ENCODE results near the gene APLP2. TPM values are rescaled to one million over a fixed set of nuclear protein-coding genes. Genes with fewer than 3 reads are reported as not detected.
"Not testable (repeated sequence)": the region's sequence is repeated elsewhere in the genome, so short reads cannot be mapped to it uniquely, and the experiment has no call there.

The APLP2 gene
- total RNA-seq, result 285 TPM
- long read RNA-seq, transcript APLP2-210 (16 exons, 2,530 nt), result minor isoform, 35 of 174 reads
- long read RNA-seq, transcript APLP2-203 (17 exons, 3,270 nt), result major isoform, 107 of 174 reads
- long read RNA-seq, partial matches to known transcripts, result 19 of 174 reads
- long read RNA-seq, other reads (novel, unspliced or antisense), result 11 of 174 reads

DNA sequence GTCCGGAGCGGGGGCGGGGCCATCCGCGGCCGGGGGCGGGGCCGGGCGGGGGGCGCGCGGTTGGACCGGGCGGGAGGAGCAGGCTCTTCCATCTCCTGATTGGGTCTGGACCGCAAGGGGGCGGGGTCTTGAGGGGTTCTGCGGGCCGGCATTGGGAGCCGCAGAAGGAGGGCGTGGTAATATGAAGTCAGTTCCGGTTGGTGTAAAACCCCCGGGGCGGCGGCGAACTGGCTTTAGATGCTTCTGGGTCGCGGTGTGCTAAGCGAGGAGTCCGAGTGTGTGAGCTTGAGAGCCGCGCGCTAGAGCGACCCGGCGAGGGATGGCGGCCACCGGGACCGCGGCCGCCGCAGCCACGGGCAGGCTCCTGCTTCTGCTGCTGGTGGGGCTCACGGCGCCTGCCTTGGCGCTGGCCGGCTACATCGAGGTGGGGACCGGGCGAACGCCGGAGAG lies at the start of gene APLP2:
TSS of gene APLP2 (plus strand) at position 236 of the 450 bp plus-strand sequence. CDS start at position 320, 84 bp downstream.
- intact Hi-C loops (cut with DNase I), result loop anchor here (1.0 to 5.0 kb wide), 3 partner anchors 53 to 172 kb away; partner anchors contain the start of genes NFRKB and PRDM10
- ATAC-seq, result peak; percentile 97
- DNase-seq (ENCODE audit: missing footprints), result peak; percentile 99

DNA sequence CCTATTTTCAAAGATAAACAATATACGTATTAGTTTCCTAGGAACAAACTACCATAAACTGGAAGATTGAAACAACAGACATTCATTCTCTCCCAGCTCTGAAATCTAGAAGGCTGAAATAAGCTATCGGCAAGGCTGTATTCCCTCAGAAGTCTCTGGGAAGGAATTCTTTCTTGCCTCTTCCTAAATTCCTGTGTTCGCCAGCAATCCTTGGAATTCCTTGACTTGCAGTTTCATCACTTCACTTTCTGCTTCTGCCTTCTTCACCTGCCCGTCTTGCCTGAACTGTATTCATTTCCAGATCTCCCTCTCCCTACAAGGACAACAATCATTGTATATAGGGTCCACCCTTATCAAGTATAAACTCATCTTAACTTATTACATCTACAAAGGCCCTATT lies 49.4 kb upstream of the APLP2 start:
- intact Hi-C loops (cut with DNase I), result no loop called here

DNA sequence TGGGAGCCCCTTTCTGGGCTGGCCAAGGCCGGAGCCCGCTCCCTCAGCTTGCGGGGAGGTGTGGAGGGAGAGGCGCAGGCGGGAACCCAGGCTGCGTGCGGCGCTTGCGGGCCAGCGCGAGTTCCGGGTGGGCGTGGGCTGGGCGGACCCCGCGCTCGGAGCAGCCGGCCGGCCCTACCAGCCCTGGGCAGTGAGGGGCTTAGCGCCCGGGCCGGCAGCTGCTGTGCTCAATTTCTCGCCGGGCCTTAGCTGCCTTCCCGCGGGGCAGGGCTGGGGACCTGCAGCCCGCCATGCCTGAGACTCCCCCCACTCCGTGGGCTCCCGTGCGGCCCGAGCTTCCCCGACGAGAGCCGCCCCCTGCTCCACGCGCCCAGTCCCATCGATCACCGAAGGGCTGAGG lies 48.1 kb upstream of the APLP2 start:
- ATAC-seq; DNase-seq (ENCODE audit: missing footprints); intact Hi-C loops (cut with DNase I): not testable (repeated sequence)

More for the DNA sequence above, 49.4 kb upstream of the APLP2 start:
- no peak for DNase-seq (ENCODE audit: missing footprints)
- ATAC-seq, result no peak

DNA sequence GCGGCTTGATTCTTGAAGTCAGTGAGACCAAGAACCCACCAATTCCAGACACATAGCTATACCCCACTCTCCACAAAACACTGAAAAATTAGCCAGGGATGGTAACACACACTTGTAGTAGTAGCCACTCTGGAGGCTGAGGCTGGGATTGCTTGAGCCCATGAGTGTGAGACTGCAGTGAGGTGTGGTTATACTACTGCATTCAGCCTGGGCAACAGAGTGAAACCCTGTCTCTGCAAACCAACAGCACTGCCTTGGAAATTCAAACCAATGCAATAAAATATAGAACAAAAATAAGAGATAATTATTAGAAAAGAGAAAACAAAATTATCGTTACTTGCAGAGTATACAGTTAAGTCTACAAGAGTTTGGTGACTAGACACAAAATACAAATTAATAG lies 46.9 kb upstream of the APLP2 start:
- ATAC-seq (no peak), DNase-seq (ENCODE audit: missing footprints) (no peak)
- intact Hi-C loops (cut with DNase I), result no loop called here

DNA sequence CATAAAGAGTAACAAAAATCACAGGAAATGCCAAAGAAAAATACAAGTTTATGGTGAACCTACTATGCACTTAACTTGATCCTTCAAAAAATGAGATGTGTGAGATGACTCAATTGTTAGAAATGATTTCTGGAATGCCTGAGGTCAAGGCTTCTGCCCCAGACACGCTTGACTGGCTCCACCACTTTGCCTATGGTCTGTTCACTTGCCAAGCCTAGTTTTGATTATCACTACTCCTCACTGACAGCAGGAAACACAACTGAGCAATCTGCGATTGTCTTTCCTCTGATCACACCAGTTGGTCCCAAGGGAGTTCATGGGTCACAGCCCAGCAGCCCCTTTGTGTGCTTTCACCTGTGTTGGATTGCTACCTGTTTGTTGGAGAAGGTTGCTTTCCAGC lies 46.5 kb upstream of the APLP2 start:
- ATAC-seq, result no peak
- no peak for DNase-seq (ENCODE audit: missing footprints)
- intact Hi-C loops (cut with DNase I), result no loop called here

DNA sequence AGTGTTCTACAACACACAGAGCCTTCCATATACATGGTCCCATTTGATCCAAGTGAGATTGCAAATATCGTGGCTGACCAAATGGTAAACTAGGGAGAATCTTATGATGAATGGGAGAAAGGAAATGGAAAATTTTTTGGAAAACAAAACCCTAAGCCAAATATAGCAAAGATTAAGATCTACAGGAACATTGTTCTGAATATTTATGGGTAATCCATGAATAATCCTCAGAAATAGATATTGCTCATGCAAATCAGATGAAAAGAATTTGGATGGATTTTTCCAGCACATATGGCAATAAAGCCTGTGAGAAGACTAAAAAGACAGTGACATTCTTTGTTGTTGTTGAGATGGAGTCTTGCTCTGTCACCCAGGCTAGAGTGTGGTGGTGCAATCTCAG lies 45.3 kb upstream of the APLP2 start:
- intact Hi-C loops (cut with DNase I), result no loop called here
- ATAC-seq, result no peak
- DNase-seq (ENCODE audit: missing footprints), result no peak

DNA sequence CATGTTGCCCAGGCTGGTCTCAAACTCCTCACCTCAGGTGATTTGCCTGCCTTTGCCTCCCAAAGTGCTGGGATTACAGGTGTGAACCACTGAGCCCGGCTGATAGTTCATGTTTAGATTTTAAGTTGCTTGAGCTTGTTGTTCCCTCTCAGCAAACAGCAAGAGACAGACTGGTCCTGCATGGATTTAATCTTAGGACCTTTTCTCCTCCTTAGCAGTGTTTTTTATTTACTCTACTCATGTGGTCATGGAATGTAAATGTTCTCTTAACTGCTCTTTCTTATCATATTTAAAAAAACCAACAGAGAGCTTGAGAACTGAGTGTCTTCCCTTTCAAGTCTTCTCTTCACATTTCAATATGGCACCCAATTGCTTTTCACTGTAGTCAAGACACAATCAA lies 44.3 kb upstream of the APLP2 start:
- intact Hi-C loops (cut with DNase I), result no loop called here
- no peak for DNase-seq (ENCODE audit: missing footprints)

DNA sequence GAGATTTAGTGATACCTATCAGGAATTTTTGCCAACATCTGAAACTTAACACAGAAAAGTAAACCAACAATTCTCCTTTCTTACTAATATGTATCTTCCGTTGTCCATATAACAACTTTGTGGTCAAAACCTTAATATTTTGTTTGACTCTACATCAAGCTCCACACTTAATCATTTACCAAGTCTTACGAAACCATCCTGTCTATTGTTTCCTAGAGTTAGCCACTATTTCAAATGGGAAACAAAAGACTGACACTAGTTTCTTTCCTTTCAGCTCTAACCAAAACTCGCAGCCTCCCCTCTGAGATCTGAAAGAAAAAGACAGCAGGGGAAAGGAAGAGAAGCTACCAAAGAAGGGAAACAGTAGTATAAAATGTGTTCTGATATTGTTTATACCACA lies 40.6 kb upstream of the APLP2 start:
- intact Hi-C loops (cut with DNase I), result no loop called here
- DNase-seq (ENCODE audit: missing footprints), result no peak
- no peak for ATAC-seq

More for the DNA sequence above, 44.3 kb upstream of the APLP2 start:
- ATAC-seq, result no peak

DNA sequence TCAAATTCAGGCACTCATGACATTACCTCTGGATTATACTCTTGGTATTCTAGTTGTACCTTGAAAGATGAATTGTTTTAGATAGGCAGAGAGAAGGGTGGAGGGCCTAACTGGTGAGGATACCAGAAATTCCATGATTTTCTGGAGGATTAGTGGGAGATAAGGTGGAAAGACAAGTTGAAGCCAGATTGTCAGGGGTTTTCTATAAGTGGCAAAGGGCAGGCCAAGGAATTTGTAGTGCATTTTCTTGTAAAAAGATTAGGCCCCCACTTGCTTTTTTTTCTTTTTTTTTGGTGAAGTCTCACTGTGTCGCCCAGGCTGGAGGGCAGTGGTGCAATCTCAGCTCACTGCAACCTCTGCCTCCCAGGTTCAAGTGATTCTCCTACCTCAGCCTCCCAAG lies 38.6 kb upstream of the APLP2 start:
- no peak for DNase-seq (ENCODE audit: missing footprints)
- no peak for ATAC-seq
- intact Hi-C loops (cut with DNase I), result no loop called here

DNA sequence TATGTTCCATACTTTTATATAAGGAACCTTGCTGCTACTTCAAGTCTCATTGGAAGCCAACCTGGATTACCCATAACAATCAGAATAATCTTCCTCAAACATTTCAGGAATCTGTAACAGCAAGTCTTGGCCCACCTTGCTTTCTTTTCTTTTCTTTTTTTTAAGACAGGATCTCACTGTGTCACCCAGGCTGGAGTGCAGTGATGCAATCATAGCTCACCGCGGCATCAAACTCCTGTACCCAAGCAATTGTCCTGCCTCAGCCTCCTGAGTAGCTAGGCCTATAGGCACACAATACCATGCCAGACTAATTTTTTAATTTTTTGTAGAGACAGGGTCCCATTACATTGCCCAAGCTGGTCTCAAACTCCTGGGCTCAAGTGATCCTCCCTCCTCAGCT lies 37.7 kb upstream of the APLP2 start:
- ATAC-seq, result no peak
- no peak for DNase-seq (ENCODE audit: missing footprints)
- intact Hi-C loops (cut with DNase I), result no loop called here

DNA sequence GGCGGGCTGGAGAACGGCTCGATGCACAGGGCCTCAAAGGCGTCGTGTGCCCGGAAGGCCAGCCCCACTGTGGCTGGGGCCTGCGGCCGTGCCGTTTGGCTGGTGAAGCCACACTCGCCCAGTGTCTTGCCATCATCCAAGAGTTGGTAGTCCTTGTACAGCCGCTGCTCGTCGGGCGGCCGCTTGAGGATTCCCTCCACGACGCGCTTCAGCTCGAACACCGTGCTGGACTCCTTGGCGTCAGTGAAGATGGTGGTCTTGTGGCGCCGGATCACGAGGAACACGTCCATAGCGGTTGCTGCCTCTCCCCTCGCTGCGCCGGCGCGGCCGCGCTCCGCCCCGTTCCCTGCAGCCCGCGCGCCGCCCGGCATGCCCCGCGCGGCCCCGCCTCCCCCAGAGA lies 36.8 kb upstream of the APLP2 start:
- ATAC-seq (no peak), DNase-seq (ENCODE audit: missing footprints) (no peak)
- intact Hi-C loops (cut with DNase I), result no loop called here

DNA sequence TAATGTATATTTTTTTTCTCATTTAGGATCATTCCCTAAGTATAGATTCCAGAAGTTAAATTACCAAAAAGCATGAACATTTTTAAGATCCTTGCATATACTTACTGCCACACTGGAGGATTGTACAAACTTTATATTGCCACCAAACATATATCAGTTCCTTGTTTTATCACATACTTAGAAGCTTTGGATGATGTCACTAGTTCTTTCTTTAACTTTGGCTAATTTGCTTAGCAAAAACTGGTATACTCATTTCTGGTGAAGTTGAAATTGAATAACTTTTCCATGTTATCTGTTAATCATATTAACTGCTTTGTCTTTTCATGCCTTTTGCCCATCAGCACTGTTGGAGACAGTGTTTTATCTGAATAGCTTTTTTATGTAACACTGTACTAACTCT lies 35.5 kb upstream of the APLP2 start:
- ATAC-seq (no peak), DNase-seq (ENCODE audit: missing footprints) (no peak)
- intact Hi-C loops (cut with DNase I), result no loop called here

DNA sequence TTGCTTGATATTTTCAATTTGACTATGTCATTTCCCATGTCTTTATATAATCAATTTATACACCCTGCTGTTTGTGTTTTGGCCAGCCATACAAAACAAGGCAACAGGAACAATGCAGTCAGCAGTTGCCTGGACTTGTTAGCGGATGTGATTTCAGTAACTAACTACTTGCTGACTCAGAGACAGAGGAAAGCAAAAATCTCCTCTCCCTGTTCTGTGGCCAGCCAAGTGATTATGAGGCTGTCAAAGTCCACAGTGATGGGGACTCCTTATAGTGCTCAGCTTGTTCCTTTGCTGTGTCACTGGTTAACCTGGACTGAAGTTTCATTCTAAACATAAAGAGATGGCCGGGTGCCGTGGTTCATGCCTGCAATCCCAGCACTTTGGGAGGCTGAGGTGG lies 32.6 kb upstream of the APLP2 start:
- no peak for DNase-seq (ENCODE audit: missing footprints)
- intact Hi-C loops (cut with DNase I), result no loop called here
- ATAC-seq, result no peak

DNA sequence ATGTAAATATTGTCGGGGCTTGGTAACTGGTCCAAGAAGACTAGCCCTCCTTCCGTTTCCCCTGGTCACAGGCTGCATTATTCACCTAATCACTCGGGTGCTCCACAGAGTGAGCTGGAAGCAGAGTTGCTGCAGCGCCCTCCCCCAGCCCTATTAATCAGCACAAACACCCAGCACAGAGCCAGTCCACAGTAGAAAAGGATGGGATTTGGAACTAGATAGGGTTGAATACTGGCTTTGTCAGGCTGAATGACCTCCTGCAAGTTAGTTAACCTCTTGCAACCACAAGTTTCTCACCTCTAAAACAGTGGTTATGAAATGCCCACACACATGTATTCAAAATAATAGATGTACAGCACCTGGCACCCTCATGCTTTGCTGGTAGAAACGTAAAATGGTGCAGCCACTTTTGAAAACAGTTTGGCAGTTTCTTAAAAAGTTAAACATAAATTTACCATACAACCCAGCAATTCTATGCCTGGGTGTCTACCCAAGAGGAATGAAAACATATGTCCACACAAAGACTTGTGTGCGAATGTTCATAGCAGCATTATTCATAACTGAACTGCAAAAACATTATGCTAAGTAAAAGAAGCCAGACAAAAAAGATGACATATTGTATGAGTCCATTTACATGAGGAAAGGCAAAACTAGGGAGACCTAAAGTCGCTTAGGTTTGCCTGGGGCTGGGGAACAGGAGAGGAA lies 31.7 kb upstream of the APLP2 start:
- intact Hi-C loops (cut with DNase I), result no loop called here
- ATAC-seq, result no peak
- no peak for DNase-seq (ENCODE audit: missing footprints)

DNA sequence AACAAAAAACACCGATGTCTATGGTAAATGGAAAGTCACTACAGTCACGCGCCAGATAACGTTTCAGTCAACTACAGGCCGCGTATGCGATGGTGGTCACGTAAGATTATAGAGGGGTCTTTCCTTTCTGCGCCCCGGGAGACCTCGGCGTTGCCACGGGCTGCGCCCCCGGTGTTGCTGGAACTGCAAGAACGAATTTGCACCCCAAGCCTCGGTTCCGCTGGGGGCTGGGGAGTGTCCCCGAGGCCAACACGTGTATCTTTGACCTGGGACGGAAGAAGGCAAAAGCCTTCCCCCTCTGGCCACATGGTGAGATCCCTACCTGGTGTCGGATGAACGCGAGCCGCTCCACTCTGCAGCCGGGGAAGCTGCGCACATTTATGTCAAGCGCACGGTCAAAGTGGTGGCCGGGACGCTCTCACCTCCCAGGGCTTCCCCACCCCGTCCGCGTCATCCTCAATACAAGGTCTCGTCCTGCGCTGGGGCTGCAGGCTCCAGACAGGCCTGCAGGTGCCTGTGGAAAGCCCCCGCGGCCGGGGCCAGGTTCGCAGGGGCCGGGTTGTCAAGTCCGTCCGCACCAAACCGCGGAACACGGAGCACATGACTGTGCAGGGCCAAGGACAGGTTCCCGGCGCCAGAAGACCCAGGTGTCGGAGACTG lies 29.3 kb upstream of the APLP2 start:
- ATAC-seq (no peak), DNase-seq (ENCODE audit: missing footprints) (no peak)
- intact Hi-C loops (cut with DNase I), result no loop called here

DNA sequence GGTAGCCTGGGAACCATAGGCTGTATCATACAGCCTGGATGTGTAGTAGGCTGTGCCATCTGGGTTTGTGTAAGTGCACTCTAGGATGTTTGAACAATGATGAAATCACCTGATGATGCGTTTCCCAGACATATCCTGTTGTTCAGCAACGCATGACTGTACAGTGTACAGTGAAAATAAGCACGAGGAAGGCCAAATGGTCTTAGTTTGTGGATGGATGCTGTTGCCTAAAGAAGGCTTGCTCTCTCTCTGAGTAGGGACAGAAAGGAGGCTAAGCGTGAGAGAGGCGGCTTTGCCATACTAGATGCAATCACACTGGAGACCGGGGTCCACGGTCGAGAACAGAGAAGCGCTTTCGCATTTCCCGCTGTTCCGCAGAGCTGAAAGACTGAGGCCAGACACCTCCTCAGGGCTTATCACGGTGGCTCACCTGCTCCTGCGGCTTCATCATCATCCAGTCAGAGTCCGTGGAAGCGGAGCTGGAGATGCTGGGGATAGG lies 27.6 kb upstream of the APLP2 start:
- intact Hi-C loops (cut with DNase I), result no loop called here
- ATAC-seq, result no peak
- DNase-seq (ENCODE audit: missing footprints), result no peak

DNA sequence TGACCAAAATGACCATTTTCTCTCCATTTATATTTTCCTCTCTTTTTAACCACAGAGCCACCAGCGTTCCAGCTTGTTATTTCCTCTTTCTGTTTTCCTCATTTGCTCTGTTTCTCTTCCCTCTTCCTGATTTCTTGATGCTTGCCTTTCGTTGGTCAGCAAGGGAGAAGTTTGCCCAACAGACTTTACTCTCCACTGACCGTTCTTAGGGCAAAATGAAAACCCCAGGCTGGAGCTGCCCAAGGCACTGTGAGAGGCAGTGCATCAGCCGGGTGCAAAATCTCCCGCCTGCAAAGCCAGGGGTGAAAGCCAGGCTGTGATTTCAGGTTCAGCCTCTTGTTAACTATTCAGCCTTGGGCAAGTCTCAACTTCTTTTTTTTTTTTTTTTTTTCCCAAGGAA lies 26.1 kb upstream of the APLP2 start:
- DNase-seq (ENCODE audit: missing footprints) (no peak), ATAC-seq (peak; percentile 54)
- intact Hi-C loops (cut with DNase I), result no loop called here

DNA sequence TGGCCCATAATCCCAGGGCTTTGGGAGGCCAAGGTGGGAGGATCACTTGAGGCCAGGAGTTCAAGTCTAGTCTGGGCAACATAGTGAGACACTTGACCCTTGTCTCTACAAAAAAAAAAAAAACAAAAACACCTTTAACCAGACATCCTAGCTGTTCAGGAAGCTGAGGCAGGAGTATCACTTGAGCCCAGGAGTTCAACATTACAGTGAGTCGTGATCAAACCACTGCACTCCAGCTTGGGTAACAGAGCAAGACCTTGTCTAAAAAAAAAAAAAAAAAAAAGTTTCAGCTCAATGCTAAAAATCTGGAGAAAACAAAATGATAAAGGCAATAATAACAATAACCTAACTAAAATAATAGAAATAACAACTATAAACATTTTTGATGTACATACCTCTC lies 22.6 kb upstream of the APLP2 start:
- ATAC-seq (no peak), DNase-seq (ENCODE audit: missing footprints) (no peak)
- intact Hi-C loops (cut with DNase I), result no loop called here

DNA sequence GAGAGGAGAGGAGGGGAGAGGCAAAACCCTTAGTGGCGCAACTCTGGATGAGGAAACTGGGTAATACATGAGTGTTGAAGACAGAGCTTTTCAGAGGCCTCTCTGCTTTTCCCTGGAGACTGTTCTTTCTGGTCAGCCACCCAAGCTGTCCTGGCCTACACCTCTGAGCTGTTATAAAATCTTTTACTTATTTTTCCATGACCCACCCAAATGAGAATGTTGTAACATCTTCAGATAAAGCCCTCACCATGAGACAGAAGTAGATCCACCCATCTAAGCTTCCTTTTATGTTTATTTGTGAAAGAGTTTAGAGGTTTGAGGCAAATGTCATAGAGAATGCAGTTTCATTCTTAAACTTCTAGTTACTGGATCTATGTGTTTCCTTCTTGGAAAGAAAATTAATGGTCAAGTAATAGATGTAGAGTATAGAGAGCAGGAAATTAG lies 20.3 kb upstream of the APLP2 start:
- intact Hi-C loops (cut with DNase I), result no loop called here
- no peak for ATAC-seq
- DNase-seq (ENCODE audit: missing footprints), result no peak

DNA sequence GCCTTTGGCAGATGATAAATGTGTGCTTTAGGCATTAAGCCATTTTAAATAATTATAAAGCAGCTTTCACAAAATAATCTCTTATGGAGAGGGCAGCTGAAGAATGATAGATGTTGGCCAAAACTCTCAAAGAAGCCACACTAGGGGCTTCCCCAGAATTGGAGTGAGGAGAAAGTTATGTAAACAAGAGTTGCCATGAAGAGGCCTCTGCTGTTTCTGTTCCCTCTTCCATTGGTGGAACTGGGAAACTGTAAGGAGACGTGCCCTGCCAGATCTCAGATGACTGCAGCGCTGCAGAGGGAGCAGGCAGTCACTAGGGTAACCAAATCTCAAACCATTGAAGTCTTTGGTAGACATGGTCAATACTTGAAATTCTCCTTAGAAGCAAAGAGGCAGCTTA lies 19.4 kb upstream of the APLP2 start:
- peak; percentile 86 for ATAC-seq

More for the DNA sequence above, 19.4 kb upstream of the APLP2 start:
- DNase-seq (ENCODE audit: missing footprints), result no peak
- intact Hi-C loops (cut with DNase I), result no loop called here

All from Right ventricle myocardium inferior (tissue), 1 donor.